OCI-LY3 (cell line): ENCODE data around the gene PET100.

ENCODE experiments used
- EZH2phosphoT487 ChIP-seq: fragments of 200-600 bp; shearing (Covaris generic); IDR thresholded peaks from 2 replicates; pipeline ENCODE4 v1.6.1; 2018; ENCODE audit warnings: antibody characterized with exemption, mixed run types, low read depth
- TF ChIP-seq, protein P1 (sequence below): fragments of 200-600, 300-600 bp; sonication (generic); IDR thresholded peaks from 2 replicates; pipeline ENCODE4 v1.5.1; 2014; ENCODE audit warnings: antibody characterized with exemption, low read length, low read depth

DNA sequence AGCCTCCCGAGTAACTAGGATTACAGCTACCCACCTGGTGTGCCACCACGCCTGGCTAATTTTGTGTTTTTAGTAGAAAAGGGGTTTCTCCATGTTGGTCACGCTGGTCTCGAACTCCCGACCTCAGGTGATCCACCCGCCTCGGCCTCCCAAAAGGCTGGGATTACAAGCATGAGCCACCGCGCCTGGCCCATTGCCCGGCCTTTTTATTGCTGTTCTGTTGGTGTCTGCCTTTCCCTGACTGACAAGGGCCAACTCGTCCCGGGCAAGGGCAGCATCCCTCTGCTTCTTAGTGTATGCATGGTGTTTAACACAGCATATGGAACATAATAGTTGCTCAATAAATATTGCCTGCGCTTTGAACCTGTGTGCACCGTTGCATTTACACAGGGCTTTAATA is 33.1 kb downstream of the PET100 start:
- TF ChIP-seq, protein P1, sequence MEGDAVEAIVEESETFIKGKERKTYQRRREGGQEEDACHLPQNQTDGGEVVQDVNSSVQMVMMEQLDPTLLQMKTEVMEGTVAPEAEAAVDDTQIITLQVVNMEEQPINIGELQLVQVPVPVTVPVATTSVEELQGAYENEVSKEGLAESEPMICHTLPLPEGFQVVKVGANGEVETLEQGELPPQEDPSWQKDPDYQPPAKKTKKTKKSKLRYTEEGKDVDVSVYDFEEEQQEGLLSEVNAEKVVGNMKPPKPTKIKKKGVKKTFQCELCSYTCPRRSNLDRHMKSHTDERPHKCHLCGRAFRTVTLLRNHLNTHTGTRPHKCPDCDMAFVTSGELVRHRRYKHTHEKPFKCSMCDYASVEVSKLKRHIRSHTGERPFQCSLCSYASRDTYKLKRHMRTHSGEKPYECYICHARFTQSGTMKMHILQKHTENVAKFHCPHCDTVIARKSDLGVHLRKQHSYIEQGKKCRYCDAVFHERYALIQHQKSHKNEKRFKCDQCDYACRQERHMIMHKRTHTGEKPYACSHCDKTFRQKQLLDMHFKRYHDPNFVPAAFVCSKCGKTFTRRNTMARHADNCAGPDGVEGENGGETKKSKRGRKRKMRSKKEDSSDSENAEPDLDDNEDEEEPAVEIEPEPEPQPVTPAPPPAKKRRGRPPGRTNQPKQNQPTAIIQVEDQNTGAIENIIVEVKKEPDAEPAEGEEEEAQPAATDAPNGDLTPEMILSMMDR: no peak
- TF ChIP-seq EZH2phosphoT487: no peak
